CD8-positive, alpha-beta memory T cell (primary cell): ENCODE results near the gene LMO1. TPM values are rescaled to one million over a fixed set of nuclear protein-coding genes. Genes with fewer than 3 reads are reported as not detected.

Source experiments
- CTCF ChIA-PET: fragments of 350-600 bp; sonication (Branson Sonifier 250); formaldehyde crosslinking; loops from one replicate; lab custom pipeline; 2021; ENCODE audit warnings: antibody characterized with exemption; lab: Charles Lee
- POLR2A ChIA-PET: fragments of 350-600 bp; sonication (Branson Sonifier 250); formaldehyde crosslinking; loops from one replicate; lab custom pipeline; 2021; ENCODE audit warnings: antibody characterized with exemption; lab: Charles Lee
- DNase-seq, 5 donors: peaks; one replicate each; pipeline versions ENCODE4 v3.0.0 to v3.0.0-alpha.2; 2020 to 2022; ENCODE audit warnings: mixed read lengths in 1 of 5
- H3K27ac ChIP-seq: one replicate; pipeline ENCODE4 v1.7.0; 2013; ENCODE audit warnings: low read depth, mild to moderate bottlenecking, low read length, moderate library complexity
- H3K27me3 ChIP-seq: 2 replicates; pipeline ENCODE4 v1.7.0; 2013; ENCODE audit warnings: low read length, mild to moderate bottlenecking; ENCODE audit not compliant: insufficient read depth, poor library complexity, severe bottlenecking
- H3K36me3 ChIP-seq: 2 replicates; pipeline ENCODE4 v1.7.0; 2013; ENCODE audit warnings: mild to moderate bottlenecking, low read length, moderate library complexity; ENCODE audit not compliant: insufficient read depth
- H3K4me1 ChIP-seq: 2 replicates; pipeline ENCODE4 v1.7.0; 2013; ENCODE audit warnings: mild to moderate bottlenecking, low read length, moderate library complexity; ENCODE audit not compliant: insufficient read depth
- H3K4me3 ChIP-seq: 2 replicates; pipeline ENCODE4 v1.7.0; 2013; ENCODE audit warnings: mild to moderate bottlenecking, low read length
- H3K9me3 ChIP-seq: 2 replicates; pipeline ENCODE4 v1.7.0; 2013; ENCODE audit warnings: mild to moderate bottlenecking, low read length
- H3K27ac Mint-ChIP-seq, 8 donors: one replicate each; pipeline ENCODE4 v1.8.0; 2020 to 2021; ENCODE audit warnings: mixed read lengths in 8 of 8, mild to moderate bottlenecking in 6 of 8, inconsistent platforms in 3 of 8, moderate library complexity in 3 of 8
- H3K27me3 Mint-ChIP-seq, 2 donors: one replicate each; pipeline ENCODE4 v1.8.0; 2020 to 2021; ENCODE audit warnings: mixed read lengths in 2 of 2, mild to moderate bottlenecking in 1 of 2, moderate library complexity in 1 of 2
- H3K36me3 Mint-ChIP-seq, 3 donors: one replicate each; pipeline ENCODE4 v1.8.0; 2020 to 2021; ENCODE audit warnings: mixed read lengths in 3 of 3, inconsistent platforms in 1 of 3, mild to moderate bottlenecking in 1 of 3
- H3K4me1 Mint-ChIP-seq, 3 donors: one replicate each; pipeline ENCODE4 v1.8.0; 2020 to 2021; ENCODE audit warnings: mixed read lengths in 3 of 3, inconsistent platforms in 1 of 3, mild to moderate bottlenecking in 1 of 3
- H3K4me3 Mint-ChIP-seq, 7 donors: one replicate each; pipeline ENCODE4 v1.8.0; 2020 to 2021; ENCODE audit warnings: mixed read lengths in 7 of 7, mild to moderate bottlenecking in 6 of 7, moderate library complexity in 4 of 7, inconsistent platforms in 2 of 7
- H3K9me3 Mint-ChIP-seq, 5 donors: one replicate each; pipeline ENCODE4 v1.8.0; 2020 to 2022; ENCODE audit warnings: mixed read lengths in 5 of 5, mild to moderate bottlenecking in 3 of 5, moderate library complexity in 2 of 5, inconsistent platforms in 1 of 5
- polyA plus RNA-seq: library from polyadenylated mRNA; unstranded; fragments of 300-500 nt; fragmentation: Illumina TruSeq; gene quantifications from one replicate; pipeline ENCODE4 v1.2.3, GENCODE V29; 2021
- total RNA-seq, 2 experiments: library from RNA; stranded (reverse); gene quantifications; one replicate each; pipeline ENCODE4 v1.2.3, GENCODE V29; 2021

The LMO1 gene
- total and polyA plus RNA-seq, 3 experiments from 2014 or later: 0.29 TPM; not detected in 2

GRCh38 chr11:8228231-8228630 lies 35.4 kb downstream of the LMO1 start:
- Mint-ChIP-seq H3K27me3 (peaks cover 0 to 4% of the 10 kb centered on the region in 2 donors), H3K4me3 (no peak overlapping the region), H3K4me1 (peaks cover 0 to 3% (median 0%) of the 10 kb centered on the region in 3 donors), H3K9me3 (no peaks in the 10 kb centered on the region), H3K27ac (no peak overlapping the region), H3K36me3 (no peaks in the 10 kb centered on the region)
- Histone ChIP-seq H3K36me3 (no peaks in the 10 kb centered on the region), H3K27me3 (no peaks in the 10 kb centered on the region), H3K27ac (no peak overlapping the region), H3K4me1 (no peaks in the 10 kb centered on the region), H3K9me3 (no peaks in the 10 kb centered on the region), H3K4me3 (no peak overlapping the region)
- no peak for DNase-seq
- CTCF ChIA-PET: interaction anchor here (0.8 kb wide), 1 partner anchor 12 kb away, joined by 3 read pairs; no protein-coding TSS in a partner anchor
- POLR2A ChIA-PET: no interaction called here

GRCh38 chr11:8227156-8228152 lies 36.2 kb downstream of the LMO1 start:
- H3K4me3 Mint-ChIP-seq: no peak overlapping the region
- no peak overlapping the region for H3K4me3 ChIP-seq
- H3K27me3 ChIP-seq: no peaks in the 10 kb centered on the region
- POLR2A ChIA-PET: no interaction called here
- no peaks in the 10 kb centered on the region for H3K9me3 ChIP-seq
- no peak for DNase-seq
- no peaks in the 10 kb centered on the region for H3K36me3 Mint-ChIP-seq
- peaks cover 2 to 4% of the 10 kb centered on the region in 2 donors for H3K27me3 Mint-ChIP-seq
- H3K4me1 Mint-ChIP-seq: peaks cover 0 to 3% (median 0%) of the 10 kb centered on the region in 3 donors
- no peaks in the 10 kb centered on the region for H3K36me3 ChIP-seq
- no peak overlapping the region for H3K27ac ChIP-seq
- no peaks in the 10 kb centered on the region for H3K4me1 ChIP-seq
- CTCF ChIA-PET: interaction anchor here (0.8 to 1.2 kb wide), 2 partner anchors 13 to 14 kb away, joined by 3 read pairs; no protein-coding TSS in a partner anchor
- no peak overlapping the region for H3K27ac Mint-ChIP-seq
- H3K9me3 Mint-ChIP-seq: no peaks in the 10 kb centered on the region

DNA sequence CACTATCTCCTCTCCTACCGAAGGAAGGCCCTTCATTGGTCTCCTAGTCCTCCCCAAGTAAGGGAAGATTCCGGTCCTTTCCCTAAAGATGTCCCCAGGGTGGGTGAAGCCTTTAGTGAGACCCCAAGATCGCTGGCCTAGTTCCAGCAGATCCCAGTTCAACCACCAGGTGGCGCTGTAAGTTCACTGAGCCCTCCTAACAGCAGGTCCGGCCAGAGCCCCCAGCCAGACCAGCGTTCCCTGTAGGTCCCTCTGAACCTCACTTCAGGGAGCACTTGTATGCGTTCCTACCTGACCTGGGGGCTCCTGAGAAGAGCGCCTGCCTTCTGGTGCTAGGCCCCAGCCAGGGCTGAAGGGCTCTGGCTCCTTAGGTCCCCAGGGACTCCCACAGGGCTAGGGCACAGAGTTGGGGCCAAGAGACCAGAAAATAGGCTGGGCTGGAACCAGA lies 38.1 kb downstream of the LMO1 start:
- no peak overlapping the region for H3K4me3 ChIP-seq
- no peaks in the 10 kb centered on the region for H3K36me3 ChIP-seq
- Mint-ChIP-seq H3K4me3 (no peak overlapping the region), H3K4me1 (peaks cover 0 to 3% (median 0%) of the 10 kb centered on the region in 3 donors), H3K36me3 (no peaks in the 10 kb centered on the region), H3K27ac (peak overlapping the region in 1 of 8 donors; percentile 10), H3K9me3 (no peaks in the 10 kb centered on the region), H3K27me3 (peaks cover 0 to 3% of the 10 kb centered on the region in 2 donors)
- POLR2A ChIA-PET: no interaction called here
- no peaks in the 10 kb centered on the region for H3K27me3 ChIP-seq
- no peaks in the 10 kb centered on the region for H3K4me1 ChIP-seq
- no peaks in the 10 kb centered on the region for H3K9me3 ChIP-seq
- CTCF ChIA-PET: no interaction called here
- no peak overlapping the region for H3K27ac ChIP-seq
- DNase-seq: peak; percentile 23 to 68 (median 50)

DNA sequence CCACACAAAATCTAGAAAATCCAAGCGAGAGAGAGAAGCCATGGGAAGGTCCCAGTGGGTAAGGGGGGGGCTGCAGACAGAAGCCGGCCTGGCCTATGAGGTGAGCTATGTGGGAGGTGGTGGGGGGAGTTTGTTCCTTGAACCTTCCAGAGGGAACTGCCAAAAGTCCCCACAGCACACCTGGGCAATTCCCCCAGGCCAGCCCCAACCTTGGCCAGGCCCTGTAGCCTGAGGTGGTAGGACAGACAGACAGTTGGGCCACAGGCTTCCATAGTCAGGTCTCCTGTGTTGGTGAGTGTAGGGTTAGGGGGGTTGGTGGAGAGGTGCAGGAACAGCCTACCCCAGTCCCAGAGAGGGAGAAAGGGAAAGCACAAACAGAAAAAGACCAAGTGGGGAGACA lies 39.0 kb downstream of the LMO1 start:
- Histone ChIP-seq H3K27me3 (no peaks in the 10 kb centered on the region), H3K4me3 (no peak overlapping the region), H3K36me3 (no peaks in the 10 kb centered on the region), H3K27ac (no peak overlapping the region), H3K9me3 (no peaks in the 10 kb centered on the region), H3K4me1 (no peaks in the 10 kb centered on the region)
- Mint-ChIP-seq H3K9me3 (no peaks in the 10 kb centered on the region), H3K4me1 (peaks cover 0 to 3% (median 0%) of the 10 kb centered on the region in 3 donors), H3K27ac (no peak overlapping the region), H3K27me3 (peaks cover 0 to 3% of the 10 kb centered on the region in 2 donors), H3K4me3 (no peak overlapping the region), H3K36me3 (no peaks in the 10 kb centered on the region)
- CTCF ChIA-PET: no interaction called here
- POLR2A ChIA-PET: no interaction called here
- no peak for DNase-seq

DNA sequence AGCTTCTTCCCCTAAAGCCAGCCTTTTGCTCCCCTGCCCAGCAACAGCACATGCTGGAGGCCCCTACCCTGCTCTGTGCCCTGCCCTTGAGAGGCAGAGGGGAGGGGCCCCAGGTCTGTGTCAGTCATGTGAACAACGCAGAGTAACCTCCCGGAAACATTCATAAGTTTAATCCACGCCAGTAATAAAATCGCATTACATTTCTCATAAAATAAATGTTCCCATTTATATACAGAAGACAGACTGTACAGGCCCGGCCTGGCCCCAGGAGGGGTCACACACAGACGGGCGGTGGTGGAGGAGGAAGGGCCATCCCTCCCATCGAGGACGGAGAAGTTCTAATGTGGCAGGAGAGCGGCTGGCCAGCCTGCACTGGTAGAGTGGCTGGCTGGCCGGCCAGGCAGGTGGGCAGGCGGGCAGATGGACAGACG lies 39.5 kb downstream of the LMO1 start:
- Histone ChIP-seq H3K4me1 (no peaks in the 10 kb centered on the region), H3K36me3 (no peaks in the 10 kb centered on the region), H3K27ac (no peak overlapping the region), H3K9me3 (no peaks in the 10 kb centered on the region), H3K4me3 (no peak overlapping the region), H3K27me3 (no peaks in the 10 kb centered on the region)
- Mint-ChIP-seq H3K9me3 (no peaks in the 10 kb centered on the region), H3K36me3 (no peaks in the 10 kb centered on the region), H3K27ac (no peak overlapping the region), H3K4me3 (no peak overlapping the region), H3K4me1 (peaks cover 0 to 3% (median 0%) of the 10 kb centered on the region in 3 donors), H3K27me3 (peaks cover 0 to 3% of the 10 kb centered on the region in 2 donors)
- CTCF ChIA-PET: no interaction called here
- POLR2A ChIA-PET: no interaction called here
- no peak for DNase-seq

- Histone ChIP-seq H3K27ac (no peak overlapping the region), H3K9me3 (no peaks in the 10 kb centered on the region), H3K4me3 (no peak overlapping the region), H3K27me3 (no peaks in the 10 kb centered on the region), H3K4me1 (no peaks in the 10 kb centered on the region), H3K36me3 (no peaks in the 10 kb centered on the region)
- peaks cover 0 to 3% of the 10 kb centered on the region in 2 donors for H3K27me3 Mint-ChIP-seq
- H3K4me3 Mint-ChIP-seq: no peak overlapping the region
- DNase-seq: no peak
- H3K36me3 Mint-ChIP-seq: no peaks in the 10 kb centered on the region
- peaks cover 0 to 3% (median 0%) of the 10 kb centered on the region in 3 donors for H3K4me1 Mint-ChIP-seq
- no peaks in the 10 kb centered on the region for H3K9me3 Mint-ChIP-seq
- ChIA-PET POLR2A (no interaction called here), CTCF (no interaction called here)
- peak overlapping the region in 1 of 8 donors; percentile 61 for H3K27ac Mint-ChIP-seq
These were observed 40.2 kb downstream of the LMO1 start for GRCh38 chr11:8223513-8223900.

DNA sequence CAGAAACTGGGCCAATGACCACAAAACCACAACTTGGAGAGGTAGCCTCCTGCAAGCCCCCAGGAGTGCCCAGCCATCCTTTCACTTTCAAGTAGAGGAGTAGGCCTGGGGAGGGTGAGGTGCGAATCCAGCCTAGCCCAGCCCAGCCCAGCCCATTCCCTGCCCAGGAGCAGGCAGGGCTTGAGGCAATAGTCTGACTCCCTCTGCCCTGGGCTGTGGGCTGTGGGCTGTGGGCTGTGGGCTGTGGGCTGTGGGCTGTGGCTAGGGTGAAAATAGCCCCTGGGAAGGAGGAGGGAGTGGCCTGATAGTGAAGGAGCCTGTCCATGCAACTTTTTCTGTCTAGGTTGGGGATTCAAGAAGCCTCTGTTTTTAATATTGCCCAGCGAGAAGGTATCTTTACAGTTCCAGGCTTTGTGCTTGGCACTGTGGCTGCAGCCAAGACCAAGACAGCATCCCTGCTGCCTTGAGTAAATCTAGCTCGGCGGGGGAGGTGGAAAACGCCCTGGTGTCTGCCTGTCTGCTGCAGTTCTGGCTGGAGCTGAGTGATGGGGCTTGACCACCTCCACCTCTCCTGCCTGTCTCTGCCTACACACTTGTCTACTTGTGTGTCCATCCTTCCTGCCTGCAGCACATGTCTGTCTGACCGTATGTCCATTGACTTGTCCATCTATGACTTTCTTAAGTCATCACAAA lies 40.7 kb downstream of the LMO1 start:
- Histone ChIP-seq H3K4me1 (no peaks in the 10 kb centered on the region), H3K4me3 (no peak overlapping the region), H3K27me3 (no peaks in the 10 kb centered on the region), H3K9me3 (no peaks in the 10 kb centered on the region), H3K36me3 (no peaks in the 10 kb centered on the region), H3K27ac (no peak overlapping the region)
- no peaks in the 10 kb centered on the region for H3K9me3 Mint-ChIP-seq
- no peak for DNase-seq
- H3K4me3 Mint-ChIP-seq: no peak overlapping the region
- no peaks in the 10 kb centered on the region for H3K36me3 Mint-ChIP-seq
- POLR2A ChIA-PET: no interaction called here
- peaks cover 0 to 3% of the 10 kb centered on the region in 2 donors for H3K27me3 Mint-ChIP-seq
- H3K4me1 Mint-ChIP-seq: peaks cover 0 to 3% (median 0%) of the 10 kb centered on the region in 3 donors
- CTCF ChIA-PET: interaction anchor here (1.1 kb wide), 1 partner anchor 41 kb away, joined by 3 read pairs; the partner anchor contains the start of gene LMO1
- no peak overlapping the region for H3K27ac Mint-ChIP-seq
